Peyer's patch (tissue), 4 donors: ENCODE data around the gene PRR5L. TPM values are rescaled to one million over a fixed set of nuclear protein-coding genes. Genes with fewer than 3 reads are reported as not detected.
A peak's percentile ranks its signal among the peaks of the same experiment; 100 is the strongest.

Experiments
- DNase-seq, 3 donors: peaks; one replicate each; pipeline ENCODE4 v3.0.0-alpha.2; 2017 to 2019
- H3K27ac ChIP-seq, 4 donors: fragments of 200-600 bp; sonication (generic); one replicate each; pipeline ENCODE4 v1.5.1; 2016 to 2019
- H3K27me3 ChIP-seq, 2 donors: fragments of 200-600 bp; sonication (generic); one replicate each; pipeline ENCODE4 v1.5.1; 2019
- H3K36me3 ChIP-seq, 3 donors: fragments of 200-600 bp; sonication (generic); one replicate each; pipeline ENCODE4 v1.5.1; 2016 to 2019
- H3K4me1 ChIP-seq, 4 donors: fragments of 200-600 bp; sonication (generic); one replicate each; pipeline ENCODE4 v1.5.1; 2016 to 2019
- H3K4me3 ChIP-seq, 4 donors: fragments of 200-600 bp; sonication (generic); 1 replicate in 3 of 4; 2 replicates in 1 of 4; pipeline ENCODE4 v1.5.1; 2016 to 2019; ENCODE audit warnings: mild to moderate bottlenecking in 1 of 4
- H3K9me3 ChIP-seq, 4 donors: fragments of 200-600 bp; sonication (generic); one replicate each; pipeline ENCODE4 v1.5.1; 2016 to 2019; ENCODE audit warnings: mild to moderate bottlenecking in 1 of 4
- CTCF ChIP-seq, 6 experiments: fragments of 450-650 bp in 4 of 6; fragments of 200-600 bp in 2 of 6; sonication (generic) in 1 of 6; IDR thresholded peaks; one replicate each; pipeline ENCODE4 v1.5.1; 2017 to 2019; ENCODE audit warnings: antibody characterized with exemption in 6 of 6, mild to moderate bottlenecking in 3 of 6, moderate library complexity in 1 of 6
- POLR2A ChIP-seq, 2 donors: fragments of 450-650 bp; IDR thresholded peaks; one replicate each; pipeline ENCODE4 v1.5.1; 2017; ENCODE audit warnings: antibody characterized with exemption in 2 of 2, mild to moderate bottlenecking in 2 of 2, moderate library complexity in 2 of 2
- total RNA-seq, 4 donors: library from RNA; depleted of rRNA; stranded (reverse); fragments of >200 nt; gene quantifications; one replicate each; pipeline ENCODE4 v1.1.0, GENCODE V29; 2016

PRR5L gene
- total RNA-seq, 4 donors from 2014 or later = 74.3 to 100 (median 89.9) TPM

GRCh38 chr11:36300650-36301049, 4.6 kb downstream of the PRR5L start:
- Histone ChIP-seq H3K27me3 (no peaks in the 10 kb centered on the region), H3K9me3 (no peaks in the 10 kb centered on the region), H3K36me3 (no peaks in the 10 kb centered on the region), H3K4me3 (no peak overlapping the region), H3K27ac (peak overlapping the region in 1 of 4 donors; percentile 28), H3K4me1 (peaks cover 0 to 32% (median 0%) of the 10 kb centered on the region in 4 donors)
- TF ChIP-seq CTCF (IDR thresholded peaks at IDR 0.05) = no peak
- no peak for TF ChIP-seq POLR2A (IDR thresholded peaks at IDR 0.05)
- DNase-seq = peak in 2 of 3 donors; percentile 80 to 85

GRCh38 chr11:36304351-36304750, 8.3 kb downstream of the PRR5L start:
- H3K9me3 ChIP-seq = no peaks in the 10 kb centered on the region
- H3K36me3 ChIP-seq = no peaks in the 10 kb centered on the region
- peak overlapping the region in 1 of 4 donors; percentile 25 for H3K27ac ChIP-seq
- H3K27me3 ChIP-seq = no peaks in the 10 kb centered on the region
- no peak overlapping the region for H3K4me3 ChIP-seq
- peaks cover 0 to 15% (median 0%) of the 10 kb centered on the region in 4 donors for H3K4me1 ChIP-seq
- no peak for DNase-seq
- TF ChIP-seq POLR2A (IDR thresholded peaks at IDR 0.05) (no peak), CTCF (IDR thresholded peaks at IDR 0.05) (no peak)

GRCh38 chr11:36305047-36305446, 9.0 kb downstream of the PRR5L start:
- DNase-seq = no peak
- TF ChIP-seq CTCF (IDR thresholded peaks at IDR 0.05) = no peak
- TF ChIP-seq POLR2A (IDR thresholded peaks at IDR 0.05) = no peak
- Histone ChIP-seq H3K27ac (peak overlapping the region in 1 of 4 donors; percentile 42), H3K4me3 (no peak overlapping the region), H3K9me3 (no peaks in the 10 kb centered on the region), H3K27me3 (no peaks in the 10 kb centered on the region), H3K36me3 (no peaks in the 10 kb centered on the region), H3K4me1 (peaks cover 0 to 9% (median 0%) of the 10 kb centered on the region in 4 donors)

GRCh38 chr11:36306888-36307287, 10.8 kb downstream of the PRR5L start:
- TF ChIP-seq POLR2A (IDR thresholded peaks at IDR 0.05) (no peak), CTCF (IDR thresholded peaks at IDR 0.05) (peak in 5 of 6 experiments; percentile 11 to 42 (median 18))
- peak in 1 of 3 donors; percentile 22 for DNase-seq
- no peak overlapping the region for H3K27ac ChIP-seq

GRCh38 chr11:36308577-36308976, 12.5 kb downstream of the PRR5L start:
- Histone ChIP-seq H3K36me3 (no peaks in the 10 kb centered on the region), H3K27ac (no peak overlapping the region), H3K4me3 (no peak overlapping the region), H3K27me3 (no peaks in the 10 kb centered on the region), H3K4me1 (peaks cover 0 to 4% (median 0%) of the 10 kb centered on the region in 4 donors), H3K9me3 (no peaks in the 10 kb centered on the region)
- TF ChIP-seq CTCF (IDR thresholded peaks at IDR 0.05) = no peak
- no peak for TF ChIP-seq POLR2A (IDR thresholded peaks at IDR 0.05)
- DNase-seq = no peak

More at GRCh38 chr11:36306888-36307287, 10.8 kb downstream of the PRR5L start:
- Histone ChIP-seq H3K9me3 (no peaks in the 10 kb centered on the region), H3K27me3 (no peaks in the 10 kb centered on the region), H3K36me3 (no peaks in the 10 kb centered on the region), H3K4me3 (no peak overlapping the region), H3K4me1 (peaks cover 0 to 4% (median 0%) of the 10 kb centered on the region in 4 donors)

GRCh38 chr11:36309779-36310178, 13.7 kb downstream of the PRR5L start:
- H3K27ac ChIP-seq = no peak overlapping the region
- TF ChIP-seq POLR2A (IDR thresholded peaks at IDR 0.05) (no peak), CTCF (IDR thresholded peaks at IDR 0.05) (no peak)

More at GRCh38 chr11:36309779-36310178, 13.7 kb downstream of the PRR5L start:
- DNase-seq = no peak
- H3K4me1 ChIP-seq = peaks cover 0 to 1% (median 0%) of the 10 kb centered on the region in 4 donors
- no peaks in the 10 kb centered on the region for H3K36me3 ChIP-seq
- no peaks in the 10 kb centered on the region for H3K27me3 ChIP-seq
- H3K9me3 ChIP-seq = no peaks in the 10 kb centered on the region
- no peak overlapping the region for H3K4me3 ChIP-seq
